Stimulated activated CD8-positive, alpha-beta memory T cell treated with anti-CD3 and anti-CD28 coated beads, Interleukin-15, amount 100 ng/mL, for 24 hours (primary cell): Measurements from ENCODE around the gene ZNF462.

Source experiments
- DNase-seq: peaks from one replicate; pipeline ENCODE4 v3.0.0-alpha.2; 2020; ENCODE audit warnings: low read depth

The ZNF462 gene

DNA sequence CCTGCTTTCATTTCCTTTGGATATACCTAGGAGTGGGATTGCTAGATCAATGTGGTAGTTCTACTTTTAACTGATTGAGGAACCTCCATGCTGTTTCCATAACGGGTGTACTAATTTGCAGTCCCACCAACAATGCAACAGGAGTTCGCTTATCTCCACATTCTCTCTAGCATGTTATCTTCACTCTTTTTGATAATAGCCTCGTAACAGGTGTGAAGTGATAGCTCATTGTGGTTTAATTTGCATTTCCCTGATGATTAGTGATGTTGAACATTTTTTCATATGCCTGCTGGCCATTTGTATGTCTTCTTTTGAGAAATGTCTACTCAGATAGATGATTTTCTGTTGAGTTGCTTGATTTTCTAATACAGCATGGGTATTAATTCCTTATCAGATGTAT lies 142.2 kb downstream of the ZNF462 start:
- DNase-seq: no peak

DNA sequence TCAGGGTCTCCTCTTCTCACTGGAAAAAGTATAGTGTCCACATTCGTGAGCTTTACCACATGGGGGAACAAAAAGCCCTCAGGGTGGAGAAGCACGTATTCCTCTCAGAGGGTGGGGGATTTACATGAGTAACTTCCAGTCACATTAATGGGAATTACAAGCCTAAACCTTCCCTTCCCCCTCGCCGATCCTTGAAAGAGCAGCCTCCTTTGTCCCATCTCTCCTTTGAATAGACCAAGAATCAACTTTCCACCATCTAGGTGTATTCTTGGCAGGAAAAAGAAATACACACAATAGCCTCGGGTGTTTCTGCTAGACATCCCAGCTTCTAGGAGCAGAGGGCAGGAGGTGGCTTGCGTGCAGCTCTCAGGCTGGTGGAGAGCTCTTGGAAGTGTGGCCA lies 144.4 kb downstream of the ZNF462 start:
- no peak for DNase-seq

GRCh38 chr9:107008011-107008410 lies 145.0 kb downstream of the ZNF462 start:
- DNase-seq: no peak

GRCh38 chr9:107008447-107008846 lies 145.5 kb downstream of the ZNF462 start:
- DNase-seq: no peak

DNA sequence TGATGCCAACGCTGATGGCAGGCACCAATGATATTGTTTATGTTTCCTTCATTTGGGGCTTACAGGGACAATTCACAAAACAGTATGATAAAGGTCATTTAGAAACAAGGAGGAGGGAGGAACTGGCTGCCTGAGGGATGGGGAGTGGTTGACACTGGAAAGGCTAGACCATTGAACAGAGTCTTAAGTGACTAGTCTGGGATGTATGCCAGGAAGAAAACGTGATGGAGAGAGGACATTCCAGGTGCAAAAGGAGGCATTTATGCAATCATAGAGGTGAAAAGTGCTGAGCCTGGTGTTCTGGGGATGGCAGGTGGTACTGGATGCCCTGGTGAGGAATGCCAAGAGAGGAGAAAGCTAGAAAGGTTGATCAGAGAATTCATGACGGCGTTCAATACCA lies 153.4 kb downstream of the ZNF462 start:
- no peak for DNase-seq

DNA sequence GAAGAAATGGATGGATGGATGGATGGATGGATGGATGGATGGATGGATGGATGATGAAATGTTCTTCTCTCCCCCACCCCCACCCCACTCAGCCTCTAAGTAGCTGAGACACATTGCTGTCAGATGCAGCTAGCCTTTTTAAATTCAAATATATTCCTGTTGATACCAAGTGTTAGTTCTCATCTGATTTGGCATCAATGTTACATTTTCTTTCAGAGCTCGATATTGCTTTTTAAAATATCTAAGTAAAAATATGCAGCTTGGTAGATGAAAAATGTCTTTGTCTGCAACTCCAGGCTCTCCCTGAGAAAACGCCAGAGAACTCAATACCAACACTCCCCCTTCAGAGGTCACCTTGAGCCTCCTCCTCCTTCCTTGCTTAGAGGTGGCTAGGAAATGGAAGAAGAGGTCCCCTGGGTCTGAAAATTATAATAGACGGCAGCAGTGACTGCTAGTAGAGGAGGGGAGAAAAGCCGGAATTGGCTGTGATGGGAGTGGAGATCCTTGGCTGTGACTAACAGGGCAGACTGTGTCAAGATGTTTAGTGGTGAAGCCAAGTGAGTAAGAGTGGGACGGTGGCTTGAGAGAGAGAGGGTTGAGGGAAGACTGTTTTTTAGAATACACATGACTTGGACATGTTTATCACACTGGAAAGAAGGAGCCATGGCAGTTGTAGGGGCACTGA lies 156.0 kb downstream of the ZNF462 start:
- no peak for DNase-seq

GRCh38 chr9:107020040-107020530 lies 157.1 kb downstream of the ZNF462 start:
- DNase-seq: no peak

DNA sequence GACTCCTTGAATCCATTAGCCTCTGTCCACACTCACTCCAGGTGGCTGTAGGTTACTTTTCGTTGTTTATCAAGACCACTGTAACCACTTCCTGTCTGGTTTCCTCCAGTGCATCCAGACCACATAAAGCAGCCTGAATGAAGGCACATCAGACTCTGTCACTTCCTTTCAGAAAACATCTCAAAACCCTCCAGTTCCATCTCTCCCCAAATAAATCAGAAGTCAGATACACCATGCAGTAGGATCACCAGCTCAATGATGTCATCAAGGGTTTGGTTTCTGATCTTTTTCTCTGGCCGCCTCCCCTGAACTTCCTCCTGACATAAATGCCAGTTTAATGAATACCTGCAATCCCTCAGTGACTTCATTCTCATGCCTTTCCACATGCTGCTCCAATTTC lies 161.2 kb downstream of the ZNF462 start:
- DNase-seq: no peak

GRCh38 chr9:107025260-107026035 lies 162.5 kb downstream of the ZNF462 start:
- DNase-seq: no peak

DNA sequence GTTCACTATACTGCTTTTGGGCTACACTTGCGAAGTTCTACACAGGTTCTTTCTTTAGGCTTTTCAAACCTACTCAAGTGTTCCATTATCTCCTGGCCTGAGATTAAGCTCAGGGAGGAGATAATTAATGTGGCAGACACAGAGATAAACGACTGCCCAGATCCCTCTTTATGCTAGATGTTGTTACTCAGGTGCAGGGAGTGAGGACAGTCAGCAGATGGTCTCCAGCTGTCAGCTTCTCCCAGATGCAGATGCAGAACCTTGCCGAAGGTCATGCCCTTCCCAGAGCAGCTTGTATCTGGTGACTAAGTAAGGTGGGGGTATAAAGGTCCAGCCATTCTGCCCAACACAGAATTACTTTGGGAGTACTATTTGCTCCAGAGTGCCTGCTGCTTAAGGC lies 166.2 kb downstream of the ZNF462 start:
- no peak for DNase-seq

GRCh38 chr9:107033966-107034365 lies 171.0 kb downstream of the ZNF462 start:
- DNase-seq: no peak

DNA sequence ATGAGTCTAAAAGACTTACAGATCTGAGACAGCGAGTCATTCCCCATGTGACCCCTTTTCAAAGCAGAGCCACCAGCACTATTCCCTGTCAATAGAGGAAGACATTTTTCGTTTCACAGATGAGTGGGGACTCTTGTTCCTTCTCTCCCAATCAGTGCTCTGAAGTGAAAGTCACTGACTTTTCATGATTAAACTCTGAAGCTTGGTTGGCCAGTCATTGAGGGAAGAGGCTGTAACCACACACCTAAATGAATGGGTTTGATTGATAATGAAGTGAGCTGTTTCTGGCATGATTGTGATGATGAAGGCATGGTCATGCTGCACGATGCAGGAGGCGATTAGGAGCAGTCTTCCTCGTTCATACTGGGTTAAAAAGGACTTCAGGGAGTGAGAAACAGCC lies 171.9 kb downstream of the ZNF462 start:
- no peak for DNase-seq

DNA sequence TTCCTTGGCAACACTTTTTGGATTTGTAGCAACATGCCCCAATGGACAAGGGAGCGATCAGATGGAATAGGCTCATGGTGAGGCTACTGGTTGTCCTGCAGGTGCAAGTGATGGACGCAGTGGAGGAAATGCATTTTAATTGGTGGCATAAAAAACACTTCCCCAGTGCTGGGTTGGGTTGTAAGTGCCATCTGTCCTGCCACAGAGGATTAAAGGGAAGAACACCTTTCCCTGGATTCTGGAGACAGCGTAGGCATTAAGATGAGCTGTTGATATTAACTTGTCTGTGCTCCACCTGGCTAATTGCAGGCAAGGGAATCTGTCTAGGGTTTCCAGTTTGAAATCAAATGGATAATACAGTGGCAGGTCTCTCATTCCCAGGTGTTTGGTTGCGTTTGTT lies 173.4 kb downstream of the ZNF462 start:
- DNase-seq: no peak

GRCh38 chr9:107039542-107039941 lies 176.6 kb downstream of the ZNF462 start:
- no peak for DNase-seq

DNA sequence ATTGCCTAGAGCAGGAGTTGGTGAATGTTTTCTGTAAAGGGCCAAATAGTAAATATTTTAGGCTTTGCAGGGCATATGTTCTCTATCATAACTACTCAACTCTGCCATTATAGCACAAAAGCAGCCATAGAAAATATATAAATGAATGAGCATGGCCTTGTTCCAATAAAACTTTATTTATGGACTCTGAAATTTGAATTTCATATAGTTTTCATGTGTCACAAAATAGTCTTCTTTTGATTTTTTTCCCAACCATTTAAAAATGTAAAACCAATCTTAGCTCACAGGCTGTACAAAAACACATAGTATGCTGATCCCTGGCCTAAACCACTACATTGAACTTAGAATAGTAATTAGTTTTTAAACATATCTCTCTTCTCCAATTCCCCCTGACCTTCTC lies 179.6 kb downstream of the ZNF462 start:
- no peak for DNase-seq

- no peak for DNase-seq
These were observed 180.9 kb downstream of the ZNF462 start for GRCh38 chr9:107043886-107044285.

DNA sequence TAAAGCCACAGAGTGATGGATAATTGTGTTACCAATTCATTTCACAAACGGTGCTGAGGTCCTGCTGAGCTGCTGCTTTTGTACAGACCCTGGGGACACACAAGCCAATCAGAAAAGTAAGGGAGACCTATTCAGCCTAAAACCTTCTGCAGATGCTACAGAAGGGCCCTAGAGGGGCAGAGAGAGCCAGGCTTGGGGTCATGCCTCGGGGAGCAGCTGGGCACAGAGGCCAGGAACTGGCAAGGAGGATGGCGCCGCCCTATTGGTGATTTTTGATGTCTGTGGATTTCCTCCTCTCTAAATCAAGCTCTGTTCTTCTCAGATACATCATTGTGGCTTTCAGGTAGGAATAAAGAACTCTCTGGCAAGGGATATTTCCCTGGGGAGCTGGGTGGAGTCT lies 181.9 kb downstream of the ZNF462 start:
- DNase-seq: no peak

GRCh38 chr9:107046692-107047091 lies 183.7 kb downstream of the ZNF462 start:
- DNase-seq: no peak

DNA sequence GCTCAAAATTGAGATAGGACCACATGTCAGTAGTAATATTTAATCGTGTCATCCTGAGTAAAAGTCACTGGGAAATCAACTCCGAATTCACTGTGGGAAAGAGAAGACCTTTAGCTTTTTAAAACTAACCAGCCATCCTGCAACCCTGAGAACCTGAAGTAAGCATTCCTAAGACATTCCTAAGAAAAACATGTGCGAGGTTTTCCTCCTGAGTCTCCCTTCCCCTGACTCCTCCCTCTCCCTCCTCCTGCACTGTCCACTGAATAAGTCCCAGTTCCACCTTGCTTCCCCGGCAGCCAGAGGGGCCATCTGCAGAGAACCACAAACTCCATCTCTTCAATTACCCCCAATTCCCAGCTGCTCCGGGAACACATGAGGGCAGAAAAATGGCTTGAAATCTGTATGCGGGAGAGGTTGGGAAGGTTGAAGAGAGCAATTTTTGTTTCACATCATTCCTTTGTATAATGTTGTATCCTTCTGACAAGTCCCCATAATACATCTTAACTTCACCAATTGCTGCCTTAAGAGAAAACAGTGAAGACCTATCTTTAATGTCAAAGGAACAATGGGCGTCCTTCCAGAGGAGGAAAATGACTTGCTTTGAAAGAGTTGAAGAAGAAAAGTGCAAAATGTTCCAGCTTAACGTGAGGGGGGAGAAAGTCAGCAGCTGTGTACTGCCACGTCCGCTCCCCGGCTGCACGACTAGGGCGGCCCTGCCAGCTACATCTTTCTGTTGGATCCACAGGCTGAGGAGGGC lies 186.3 kb downstream of the ZNF462 start:
- DNase-seq: no peak

DNA sequence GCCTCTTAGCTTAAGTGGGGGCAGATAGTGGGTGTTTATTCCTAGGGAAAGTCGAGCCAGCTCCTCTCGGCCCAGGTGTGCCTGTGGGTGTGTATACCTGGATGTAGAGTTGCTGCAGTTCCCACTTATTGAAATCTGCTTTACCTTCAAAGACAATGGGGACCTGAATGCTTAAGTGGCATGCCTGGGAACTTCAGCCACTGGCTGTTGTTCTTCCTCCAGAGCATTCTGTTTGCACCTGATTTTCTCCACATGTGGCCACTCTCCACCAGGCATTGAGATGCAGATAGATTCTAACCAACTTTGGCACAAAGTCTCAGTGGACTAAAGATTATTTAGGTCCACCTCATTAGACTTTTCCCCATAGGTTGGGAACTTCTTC lies 186.8 kb downstream of the ZNF462 start:
- DNase-seq: no peak

GRCh38 chr9:107051392-107051791 lies 188.4 kb downstream of the ZNF462 start:
- DNase-seq: no peak

- no peak for DNase-seq
These were observed 191.2 kb downstream of the ZNF462 start for GRCh38 chr9:107054146-107054545.

GRCh38 chr9:107059220-107059619 lies 196.3 kb downstream of the ZNF462 start:
- DNase-seq: no peak
